Measurements from ENCODE around the gene ATP6V1B1. TPM values are rescaled to one million over a fixed set of nuclear protein-coding genes. Genes with fewer than 3 reads are reported as not detected.

The ATP6V1B1 gene
- total and polyA plus RNA-seq, 9 of the 15 experiments (the other 6 are each of a cell fraction or from before 2014, with no cell fraction given) = not detected

- Histone ChIP-seq H3K4me2 (ENCODE audit: insufficient read depth, low read length) (no peak overlapping the region), H3K4me3 (no peak overlapping the region), H3K27ac (ENCODE audit: extremely low read depth, low read depth, low read length) (no peak overlapping the region), H3K4me1 (replicated peaks in 1 of 2; ENCODE audit: control insufficient read depth in 2 of 2, insufficient read depth in 2 of 2, low read length in 2 of 2) (peaks cover 0 to 40% of the 10 kb centered on the region in 2 experiments; a peak in 3 of 5 replicates), H3K9me3 (replicated peaks; ENCODE audit: control insufficient read depth, insufficient read depth, low read depth, low read length) (no peaks in the 10 kb centered on the region), H3K79me2 (ENCODE audit: control insufficient read depth, insufficient read depth, low read length) (no peaks in the 10 kb centered on the region), H3K27me3 (ENCODE audit: control insufficient read depth in 2 of 2, insufficient read depth in 2 of 2, low read length in 2 of 2) (peaks cover 56 to 88% of the 10 kb centered on the region in 2 experiments), H3K9me1 (ENCODE audit: control insufficient read depth, insufficient read depth, low read length) (no peaks in the 10 kb centered on the region), H4K20me1 (replicated peaks; ENCODE audit: control insufficient read depth, insufficient read depth, low read length) (peaks cover 5% of the 10 kb centered on the region; the same call in 1 of the 2 replicates), H2AFZ (ENCODE audit: low read depth, low read length) (no peak overlapping the region), H3K9ac (ENCODE audit: insufficient read depth in 1 of 2, low read depth in 2 of 2, low read length in 2 of 2) (no peak overlapping the region), H3K36me3 (ENCODE audit: control insufficient read depth, insufficient read depth, low read length) (no peaks in the 10 kb centered on the region)
- in situ Hi-C loops (cut with MboI) = no loop called here
- DNase-seq (ENCODE audit: extremely low read depth in 1 of 4, low spot score in 3 of 4) (no peak), ATAC-seq (no peak), FAIRE-seq (no peak)
- BruUV-seq (replicated peaks) = no TSS peak
- ChIA-PET POLR2A (no interaction called here), CTCF (ENCODE audit: low intra/inter-chr PET ratio) (no interaction called here)
- intact Hi-C loops (cut with micrococcal nuclease) = no loop called here
- TF ChIP-seq ZFP30 (CRISPR knock-in tag; IDR thresholded peaks at IDR 0.05; ENCODE audit: borderline replicate concordance) (no peak), STAG1 (CRISPR knock-in tag; IDR thresholded peaks at IDR 0.05; ENCODE audit: borderline replicate concordance) (no peak), LEF1 (IDR thresholded peaks at IDR 0.05) (no peak), CHD7 (IDR thresholded peaks at IDR 0.05; ENCODE audit: low read depth, low read length) (no peak), ZKSCAN3 (CRISPR knock-in tag; IDR thresholded peaks at IDR 0.05) (no peak), ARID4B (CRISPR knock-in tag; IDR thresholded peaks at IDR 0.05) (no peak), NFYB (IDR thresholded peaks at IDR 0.05; ENCODE audit: extremely low read depth, insufficient read length) (no peak)
Observed at GRCh38 chr2:70903171-70903570, 32.5 kb upstream of the ATP6V1B1 start.
